ENCODE measurements around the gene RPS14.

The RPS14 gene

GRCh38 chr5:150449517-150450339, at the start of gene RPS14:
Gene RPS14, minus strand, starts transcription at chr5:150449739. Its CDS starts 2,006 bp downstream, at chr5:150447733.
- peak; percentile 63 for DNase-seq

DNA sequence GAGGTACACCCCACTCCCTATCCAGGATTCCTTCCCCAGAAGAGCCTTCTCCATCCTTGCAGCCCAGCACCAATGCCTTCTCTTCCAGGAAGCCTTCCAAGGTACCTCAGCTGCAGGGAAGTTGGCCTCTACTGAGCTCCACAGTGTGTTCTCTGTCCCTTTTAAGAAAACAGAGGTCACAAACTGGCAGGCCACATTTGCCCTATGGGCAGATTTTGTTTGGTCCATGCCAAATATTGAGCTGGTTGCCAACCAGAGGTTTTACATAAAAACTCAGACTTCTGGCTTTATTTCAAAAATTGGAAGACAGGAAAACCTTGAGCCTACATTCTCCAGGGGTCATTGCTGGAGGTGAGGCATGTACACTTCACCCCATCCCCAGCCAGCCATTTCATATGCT, 49.4 kb upstream of the RPS14 start:
- DNase-seq: no peak

DNA sequence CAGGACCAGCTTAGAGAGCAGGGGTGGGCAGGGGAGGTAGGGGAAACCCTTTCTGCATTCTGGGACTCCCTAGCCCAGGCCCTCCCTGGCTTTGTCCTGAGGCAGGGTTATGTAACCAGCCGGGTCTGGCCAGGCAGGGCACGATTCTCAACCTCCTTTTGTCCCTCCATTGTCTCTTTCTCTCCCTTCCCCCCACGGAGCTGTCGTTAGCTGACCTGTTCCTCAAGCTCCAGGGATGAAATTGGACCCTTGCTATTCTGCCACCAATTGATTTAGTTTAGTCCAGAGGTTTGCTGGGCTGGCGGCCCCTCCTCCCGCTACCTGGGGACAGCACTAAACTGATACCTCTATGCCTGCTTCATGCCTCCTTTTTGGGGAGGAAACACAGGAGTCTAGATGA, 49.0 kb upstream of the RPS14 start:
- no peak for DNase-seq

DNA sequence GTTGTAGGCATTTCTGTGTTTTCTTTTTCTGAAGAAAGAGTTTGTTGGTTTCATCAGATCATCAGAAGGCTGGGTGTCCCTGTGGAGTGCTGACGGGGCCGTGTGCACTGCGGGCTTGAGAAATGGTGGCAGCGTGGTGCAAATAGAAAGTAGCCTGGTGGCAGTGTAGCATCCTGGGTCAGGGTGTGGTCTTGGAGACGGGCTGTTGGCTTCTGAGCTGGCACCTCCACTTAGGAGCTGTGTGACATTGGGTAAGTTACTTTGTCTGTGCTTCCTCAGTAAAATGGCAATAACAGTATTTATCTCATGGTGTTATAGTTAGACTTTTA, 48.4 kb upstream of the RPS14 start:
- DNase-seq: no peak

DNA sequence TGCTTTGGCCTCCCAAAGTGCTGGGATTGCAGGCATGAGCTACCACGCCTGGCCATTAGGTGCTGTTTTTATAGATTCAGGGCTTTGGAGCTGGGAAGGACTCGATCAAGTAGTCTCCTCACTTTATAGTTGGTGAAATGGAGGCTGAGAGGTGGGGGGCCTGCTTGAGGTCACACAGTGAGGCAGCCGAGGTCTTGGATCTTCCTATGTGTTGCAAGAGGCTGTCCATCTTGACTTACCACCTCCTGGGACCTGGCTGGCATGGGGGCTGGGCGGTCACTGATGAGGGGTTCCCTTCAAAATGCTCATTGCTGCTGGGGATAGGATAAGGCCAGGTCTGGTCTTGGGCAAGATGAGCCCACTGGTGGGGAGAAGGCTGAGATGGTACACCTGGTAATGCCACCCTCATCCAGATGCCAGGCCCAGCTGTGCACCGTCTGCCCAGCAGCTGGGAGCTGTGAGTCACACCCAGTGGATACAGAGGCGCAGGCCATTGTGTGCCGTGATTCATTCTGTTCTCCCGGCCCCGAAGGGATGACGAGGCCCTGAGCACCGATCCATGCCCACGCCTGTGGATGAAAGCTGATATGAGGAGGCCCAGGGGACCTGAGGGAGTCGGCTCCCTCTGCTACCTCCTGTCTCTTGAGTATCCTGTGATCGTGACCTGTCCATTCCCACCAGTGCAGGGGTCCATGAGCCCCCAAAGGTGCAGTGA, 47.9 kb upstream of the RPS14 start:
- no peak for DNase-seq

DNA sequence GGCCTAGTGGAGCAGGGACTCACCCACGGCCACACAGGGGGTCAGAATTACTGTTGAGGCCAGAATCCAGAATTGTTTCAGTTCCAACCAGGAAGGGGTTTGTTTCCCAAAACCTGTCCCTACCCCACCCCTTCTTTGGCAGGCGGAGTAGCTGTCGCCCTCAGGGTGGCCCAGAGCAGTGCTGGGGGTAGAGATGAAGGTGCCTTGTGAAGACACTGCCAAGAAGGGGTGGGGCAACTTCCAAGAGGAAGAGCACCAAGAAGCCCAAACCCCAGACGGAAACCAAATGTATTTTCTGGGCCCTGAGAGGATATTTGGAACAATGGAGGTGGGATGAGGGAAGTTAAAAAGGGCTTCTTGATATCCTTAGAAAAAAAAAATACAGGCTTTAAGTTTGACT, 47.0 kb upstream of the RPS14 start:
- DNase-seq: no peak

GRCh38 chr5:150496098-150496497, 46.6 kb upstream of the RPS14 start:
- no peak for DNase-seq

- DNase-seq: no peak
Observed at GRCh38 chr5:150492621-150493020, 43.1 kb upstream of the RPS14 start.

DNA sequence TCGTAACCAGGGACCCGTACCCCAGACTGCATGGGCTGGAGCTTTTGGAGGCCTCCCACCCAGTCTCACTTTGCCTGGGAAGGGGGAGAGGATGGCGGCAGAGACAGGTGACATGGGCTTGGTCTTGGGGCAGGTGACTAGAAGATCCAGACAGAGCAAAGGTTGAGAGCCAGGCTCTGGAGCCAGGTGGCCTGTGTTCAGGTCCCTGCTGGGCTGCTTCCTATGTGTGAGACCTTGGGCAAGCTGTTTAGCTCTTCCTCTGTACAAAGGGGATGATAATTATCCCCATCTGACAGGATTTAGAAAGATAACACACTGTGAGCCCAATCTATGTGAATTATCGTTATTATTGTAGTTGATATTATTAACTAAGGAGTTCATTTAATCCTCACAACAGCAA, 42.3 kb upstream of the RPS14 start:
- no peak for DNase-seq

DNA sequence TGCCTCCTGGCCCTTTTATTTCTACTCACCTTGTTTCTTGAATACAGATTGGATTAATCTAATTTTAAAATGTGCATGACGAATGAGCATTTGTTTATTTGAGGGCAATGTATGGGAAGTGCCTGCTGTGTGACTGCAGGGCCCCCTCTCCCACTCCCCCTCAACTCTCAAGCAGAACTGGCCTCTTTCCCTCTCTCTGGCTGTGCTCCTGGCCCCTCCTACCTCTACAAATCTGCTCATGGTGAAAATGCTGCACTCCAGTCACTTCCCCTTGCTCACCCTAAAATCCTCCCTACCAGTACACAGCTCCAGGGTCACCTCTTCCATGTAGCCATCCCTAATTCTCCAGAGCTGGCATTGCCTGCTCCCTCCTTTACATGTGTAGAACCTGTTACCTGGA, 41.2 kb upstream of the RPS14 start:
- DNase-seq: no peak

- DNase-seq: no peak
Observed at GRCh38 chr5:150490296-150490669, 40.7 kb upstream of the RPS14 start.

GRCh38 chr5:150489360-150490295, 40.1 kb upstream of the RPS14 start:
- no peak for DNase-seq

GRCh38 chr5:150488519-150489359, 39.2 kb upstream of the RPS14 start:
- no peak for DNase-seq

DNA sequence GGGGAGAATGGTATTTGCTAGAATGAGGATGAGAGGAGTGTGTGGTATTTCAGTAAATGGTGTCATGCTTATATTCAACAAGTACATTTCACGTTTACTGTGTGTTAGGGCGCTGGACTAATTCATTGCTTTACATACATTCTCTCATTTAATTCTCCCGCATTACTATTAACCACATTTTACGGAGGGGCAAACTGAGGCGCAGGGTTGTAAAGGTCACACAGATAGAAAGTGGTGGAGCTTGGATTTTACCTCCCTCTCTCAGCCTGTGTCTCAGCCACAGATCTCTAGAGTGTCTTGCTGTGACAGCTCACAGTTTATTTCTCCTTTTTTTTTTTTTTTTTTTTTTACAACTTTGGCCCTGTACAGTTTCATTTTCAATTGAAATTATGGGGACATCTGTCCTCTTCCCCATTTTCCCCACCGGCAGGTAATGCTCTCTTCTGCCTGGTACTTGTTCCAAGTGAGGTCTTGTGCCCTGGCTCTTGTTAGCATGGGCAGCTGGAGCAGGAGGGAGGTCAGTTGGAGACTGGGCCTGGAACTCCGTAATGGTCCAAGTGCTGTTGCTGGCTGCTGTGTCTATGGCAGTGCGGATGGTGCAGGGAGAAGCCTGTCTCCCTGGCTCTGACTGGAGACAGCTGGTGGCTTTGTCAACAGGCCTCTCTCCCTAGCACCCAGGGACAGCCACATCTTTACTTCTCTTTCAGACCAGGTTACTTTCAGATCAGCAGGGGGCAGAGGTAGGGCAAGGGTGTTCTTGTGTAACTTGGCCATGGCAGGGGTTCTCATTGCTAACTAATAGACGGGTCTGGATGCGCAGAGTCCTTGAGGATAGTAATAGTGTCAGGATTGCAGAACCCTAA, 37.9 kb upstream of the RPS14 start:
- peak; percentile 30 for DNase-seq

DNA sequence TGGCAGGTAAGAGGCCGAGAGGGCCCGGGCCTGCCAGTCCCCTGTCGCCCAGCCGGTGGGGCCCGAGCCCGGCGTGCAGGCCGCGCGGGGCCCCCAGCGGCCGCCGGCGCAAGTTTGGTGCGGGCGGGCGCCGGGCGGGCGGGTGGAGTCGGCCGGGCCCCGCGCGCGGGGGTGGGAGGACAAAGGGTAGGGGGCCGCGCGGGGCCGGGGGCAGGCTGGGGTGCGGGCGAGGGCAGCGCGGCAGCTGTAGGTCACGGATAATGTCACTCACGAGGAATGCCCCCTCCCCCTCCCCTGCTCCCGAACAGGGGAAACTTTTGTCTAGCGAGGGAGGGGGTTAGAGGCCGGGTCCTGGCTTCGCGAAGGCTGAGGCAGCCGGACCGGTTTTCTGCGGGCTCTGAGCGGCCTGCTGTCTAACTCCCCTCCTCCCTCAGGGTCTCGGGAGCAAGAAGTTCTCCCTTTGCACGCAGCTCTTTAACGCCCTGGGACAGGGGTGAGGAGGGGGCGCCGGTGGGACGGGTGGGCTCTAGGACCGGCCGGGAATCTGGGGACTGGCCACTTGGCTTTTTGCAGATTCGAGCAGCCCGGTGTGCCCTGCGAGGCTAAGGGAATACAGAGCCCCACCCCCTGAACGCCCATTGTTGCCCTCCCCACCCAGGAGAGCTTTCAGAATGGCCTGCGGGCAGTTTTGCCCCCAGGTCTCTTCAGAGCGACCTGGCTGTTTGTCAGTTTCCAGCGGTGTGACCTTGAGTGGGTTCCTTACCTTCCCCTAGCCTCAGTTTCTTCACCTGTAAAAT, 37.1 kb upstream of the RPS14 start:
- DNase-seq: no peak

DNA sequence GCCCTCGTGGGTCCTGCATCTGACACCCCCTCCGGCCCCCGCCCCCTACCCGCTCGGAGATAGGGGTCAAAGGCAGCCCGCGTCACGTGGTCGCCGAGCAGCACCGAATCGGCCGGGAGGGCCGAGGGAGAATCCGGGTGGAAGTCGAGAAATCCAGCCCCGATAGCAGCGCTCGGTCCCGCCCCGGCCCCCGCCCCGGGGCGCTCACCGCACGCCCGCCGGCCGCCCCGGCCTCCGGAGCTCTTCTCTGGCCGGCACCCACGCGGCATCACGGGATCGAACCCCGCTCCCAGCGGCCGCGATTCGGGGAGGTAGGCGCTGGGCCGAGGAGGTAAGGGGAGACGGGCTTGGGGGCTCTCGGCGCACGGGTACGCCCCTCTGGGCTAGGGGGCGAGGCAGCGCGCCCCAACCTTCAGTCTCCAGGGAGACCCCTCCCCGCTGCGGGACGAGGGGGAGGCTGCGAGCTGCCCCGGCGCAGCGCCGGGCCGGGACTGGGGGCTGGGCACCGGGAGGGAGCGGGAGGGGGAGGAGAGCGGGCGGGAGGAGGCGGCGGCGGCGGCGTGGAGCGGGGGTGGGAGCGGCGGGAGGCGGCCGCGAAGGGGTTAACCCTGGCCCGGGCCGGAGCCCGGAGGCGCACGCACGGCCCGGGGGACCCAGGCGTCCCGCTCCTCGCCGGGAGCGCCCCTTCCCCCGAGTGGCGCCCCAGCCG, 36.3 kb upstream of the RPS14 start:
- no peak for DNase-seq

DNA sequence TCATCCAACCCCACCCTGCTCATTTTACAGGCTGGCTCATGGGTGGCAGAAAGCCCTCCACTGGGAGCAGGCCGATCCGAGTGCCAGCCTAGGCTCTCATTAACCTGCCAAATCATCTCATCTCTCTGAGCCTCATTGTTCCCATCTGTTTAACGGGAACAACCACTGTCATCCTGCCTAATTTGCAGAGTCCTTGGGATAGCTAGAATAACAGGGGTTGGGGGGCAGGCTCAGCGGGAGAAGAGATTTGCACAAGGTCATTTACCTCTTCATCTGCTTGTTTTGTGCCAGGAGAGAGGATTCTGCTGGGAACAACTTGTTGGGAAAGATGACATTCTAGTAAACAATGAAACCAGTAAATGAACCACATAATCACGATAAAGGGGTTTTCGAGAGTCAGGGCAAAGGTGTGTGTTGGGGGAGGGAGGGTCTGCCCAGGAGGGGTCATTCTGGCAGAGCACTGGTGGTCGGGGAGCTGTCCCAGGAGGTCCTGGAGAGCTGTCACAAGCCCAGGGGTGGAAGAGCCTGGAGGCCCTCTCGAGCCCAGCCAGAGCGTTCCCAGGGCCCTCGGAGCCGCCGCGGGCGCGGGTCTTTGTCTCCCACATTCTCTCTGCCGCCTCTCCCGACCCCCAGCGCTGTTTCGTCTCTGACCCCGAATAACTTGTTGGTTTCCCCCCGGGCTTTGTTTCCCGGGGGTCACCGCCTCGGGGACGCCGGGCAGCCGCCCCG, 35.6 kb upstream of the RPS14 start:
- no peak for DNase-seq

GRCh38 chr5:150481972-150482406, 32.5 kb upstream of the RPS14 start:
- no peak for DNase-seq

- no peak for DNase-seq
Observed at GRCh38 chr5:150481708-150481965, 32.1 kb upstream of the RPS14 start.

DNA sequence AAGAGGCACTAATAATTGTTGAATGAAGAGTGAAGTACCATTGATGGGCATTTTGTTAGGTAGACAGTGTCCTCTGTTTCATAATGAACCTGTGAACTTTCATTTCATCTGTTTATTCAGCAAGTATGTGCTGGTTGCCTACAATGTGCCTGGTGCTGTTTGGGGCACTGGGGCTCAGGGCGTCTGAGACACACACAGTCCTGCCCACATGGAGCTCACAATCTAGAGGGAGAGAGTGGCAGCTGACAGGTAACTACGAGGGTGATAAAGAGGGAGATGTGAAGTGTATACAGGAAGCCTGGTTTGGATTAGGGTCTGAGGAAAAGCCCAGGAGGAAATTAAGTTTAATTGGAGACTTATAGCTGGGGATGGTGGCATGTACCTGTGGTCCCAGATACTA, 29.9 kb upstream of the RPS14 start:
- DNase-seq: no peak

All from NCI-H524 treated with DMSO at 0.1 percent for 48 hours (cell line).